ENCODE results near the gene HDHD5.
"Not testable (repeated sequence)": the region's sequence is repeated elsewhere in the genome, so short reads cannot be mapped to it uniquely, and the experiment has no call there.

HDHD5 gene

DNA sequence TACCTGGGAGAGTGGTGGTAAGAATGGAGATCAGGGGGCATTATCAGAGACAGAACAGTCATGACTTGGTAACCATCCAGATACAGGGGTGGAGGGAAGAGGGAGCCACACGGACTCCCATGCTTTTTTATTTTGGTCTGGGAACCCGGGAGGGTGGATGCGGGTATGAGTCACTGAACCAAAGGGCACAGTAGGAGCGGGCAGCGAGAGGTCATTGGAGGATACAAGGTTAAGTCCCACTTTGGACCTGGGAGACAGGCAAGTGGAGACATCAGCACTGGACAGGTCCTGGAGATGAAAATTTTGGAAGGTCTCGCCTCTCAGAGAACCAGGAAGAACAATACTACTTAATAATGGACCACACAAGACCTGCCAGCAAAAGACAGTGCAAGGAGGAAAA, 6.7 kb downstream of the HDHD5 start:
- Mint-ChIP-seq H3K36me3 (ENCODE audit: low read depth) (peaks cover 9% of the 10 kb centered on the region), H3K4me1 (peaks cover 14% of the 10 kb centered on the region), H3K9me3 (no peaks in the 10 kb centered on the region), H3K27ac (no peak overlapping the region), H3K4me3 (no peak overlapping the region), H3K27me3 (ENCODE audit: low read depth) (no peaks in the 10 kb centered on the region)
- no peak for TF ChIP-seq CTCF (IDR thresholded peaks at IDR 0.05; ENCODE audit: unreplicated experiment in 3 of 3)

DNA sequence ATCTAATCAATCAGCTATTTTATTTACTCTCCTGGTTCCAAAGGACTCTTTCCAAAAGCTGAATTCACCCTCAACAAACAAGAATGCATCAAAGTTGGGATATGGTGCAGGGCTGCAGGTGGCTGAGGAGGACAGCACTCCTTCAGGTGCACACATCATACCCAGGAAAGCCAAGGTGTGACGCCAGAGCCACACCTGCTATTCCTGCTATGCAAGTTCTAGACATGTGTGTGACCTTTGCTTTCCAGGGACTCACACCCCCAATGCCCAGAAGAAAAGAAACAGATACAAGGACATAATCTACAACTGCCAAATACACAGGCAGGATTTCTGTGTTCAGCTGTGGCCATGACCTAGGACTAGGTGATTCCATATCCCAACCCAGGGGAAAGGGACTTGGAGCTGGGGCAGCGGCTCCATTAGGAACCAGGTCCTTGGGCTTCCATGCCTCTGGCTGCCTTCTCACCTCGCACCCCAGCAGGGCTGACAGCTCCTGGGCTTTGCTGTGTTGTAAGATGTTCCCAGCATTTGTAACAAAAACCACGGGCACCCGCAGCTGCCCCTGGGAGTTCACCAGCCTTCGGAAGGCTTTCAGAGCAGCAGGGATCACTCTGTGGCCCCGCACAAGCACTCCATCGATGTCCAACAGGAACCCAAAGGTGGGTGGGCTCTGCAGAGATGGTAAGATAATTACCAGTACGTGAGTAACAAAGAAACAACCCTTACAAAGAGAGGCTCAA, 9.8 kb downstream of the HDHD5 start:
- Mint-ChIP-seq H3K27ac (no peak overlapping the region), H3K4me1 (peaks cover 8% of the 10 kb centered on the region), H3K36me3 (ENCODE audit: low read depth) (peaks cover 9% of the 10 kb centered on the region), H3K4me3 (no peak overlapping the region), H3K9me3 (no peaks in the 10 kb centered on the region), H3K27me3 (ENCODE audit: low read depth) (no peaks in the 10 kb centered on the region)
- no peak for TF ChIP-seq CTCF (IDR thresholded peaks at IDR 0.05; ENCODE audit: unreplicated experiment in 3 of 3)

- not testable (repeated sequence) for H3K27ac Mint-ChIP-seq; H3K9me3 Mint-ChIP-seq; H3K27me3 Mint-ChIP-seq (ENCODE audit: low read depth); H3K4me3 Mint-ChIP-seq; H3K4me1 Mint-ChIP-seq
- H3K36me3 Mint-ChIP-seq (ENCODE audit: low read depth): peaks cover 23% of the 10 kb centered on the region
Measured at GRCh38 chr22:17147458-17147857, 11.6 kb downstream of the HDHD5 start.

GRCh38 chr22:17145021-17145680, 13.9 kb downstream of the HDHD5 start:
- Mint-ChIP-seq H3K9me3 (no peaks in the 10 kb centered on the region), H3K4me3 (no peak overlapping the region), H3K36me3 (ENCODE audit: low read depth) (peaks cover 32% of the 10 kb centered on the region), H3K27me3 (ENCODE audit: low read depth) (no peaks in the 10 kb centered on the region), H3K4me1 (no peaks in the 10 kb centered on the region), H3K27ac (no peak overlapping the region)
- TF ChIP-seq CTCF (IDR thresholded peaks at IDR 0.05; ENCODE audit: unreplicated experiment in 3 of 3): no peak

DNA sequence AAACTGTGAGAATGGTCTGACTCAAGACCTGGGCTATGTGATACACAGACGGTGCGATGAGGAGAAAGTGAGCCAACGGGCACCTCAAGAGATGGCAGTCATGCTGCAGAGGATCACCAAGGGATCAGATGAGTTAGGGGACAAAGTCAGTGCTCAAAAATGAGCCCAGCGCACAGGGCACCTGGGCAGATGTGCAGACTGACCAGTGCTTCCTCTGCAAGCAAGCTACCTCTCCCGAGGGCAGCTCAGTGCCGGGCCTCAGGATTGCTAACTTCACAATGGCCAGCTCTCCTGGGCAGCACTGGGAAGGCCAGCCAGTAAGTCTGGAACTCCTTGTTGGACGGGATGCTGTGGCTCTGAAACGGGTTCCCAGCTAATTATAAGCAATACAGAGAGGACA, 15.3 kb downstream of the HDHD5 start:
- Mint-ChIP-seq H3K4me3 (no peak overlapping the region), H3K4me1 (peaks cover 5% of the 10 kb centered on the region), H3K27ac (no peak overlapping the region), H3K9me3 (no peaks in the 10 kb centered on the region), H3K36me3 (ENCODE audit: low read depth) (peaks cover 34% of the 10 kb centered on the region), H3K27me3 (ENCODE audit: low read depth) (no peaks in the 10 kb centered on the region)
- no peak for TF ChIP-seq CTCF (IDR thresholded peaks at IDR 0.05; ENCODE audit: unreplicated experiment in 3 of 3)

DNA sequence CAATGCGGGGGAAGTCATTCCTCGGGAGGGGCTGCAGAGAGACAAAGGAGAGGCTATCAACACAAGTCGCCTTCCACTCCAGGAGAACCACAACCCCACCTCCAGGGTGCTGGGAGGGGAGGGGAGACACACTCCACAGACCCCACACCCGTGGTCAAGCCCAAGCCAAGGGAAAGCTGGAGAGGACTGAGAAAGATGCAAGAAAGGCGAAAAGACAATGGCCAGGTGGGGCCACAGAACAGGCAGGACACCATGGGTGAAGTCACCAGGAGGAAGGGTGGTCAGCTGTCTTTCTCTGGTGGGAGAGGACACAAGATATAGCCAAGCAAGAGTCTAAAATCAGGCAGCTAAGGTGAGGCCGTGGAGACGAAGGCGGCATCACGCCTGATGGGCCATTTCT, 16.0 kb downstream of the HDHD5 start:
- no peak overlapping the region for H3K4me3 Mint-ChIP-seq
- H3K9me3 Mint-ChIP-seq: no peaks in the 10 kb centered on the region
- H3K27ac Mint-ChIP-seq: no peak overlapping the region
- H3K27me3 Mint-ChIP-seq (ENCODE audit: low read depth): no peaks in the 10 kb centered on the region
- no peak for TF ChIP-seq CTCF (IDR thresholded peaks at IDR 0.05; ENCODE audit: unreplicated experiment in 3 of 3)
- peaks cover 39% of the 10 kb centered on the region for H3K36me3 Mint-ChIP-seq (ENCODE audit: low read depth)
- peaks cover 5% of the 10 kb centered on the region for H3K4me1 Mint-ChIP-seq

Data from nephron (organoid).